Naive thymus-derived CD8-positive, alpha-beta T cell (primary cell): ENCODE measurements around the gene STRA8. TPM values are rescaled to one million over a fixed set of nuclear protein-coding genes. Genes with fewer than 3 reads are reported as not detected.
"Not testable (repeated sequence)": the region's sequence is repeated elsewhere in the genome, so short reads cannot be mapped to it uniquely, and the experiment has no call there.

Source experiments
- ATAC-seq, 2 donors: fragments of 150-1000 bp; cut with Tn5 transposase in 1 of 2; sonication (Bioruptor Pico), chemical (Tn5 transposase) in 1 of 2; 1 replicate in 1 of 2; 2 replicates in 1 of 2; pipeline ENCODE4 v1.10.0; 2021; ENCODE audit warnings: mild to moderate bottlenecking in 2 of 2, moderate library complexity in 2 of 2
- POLR2A ChIA-PET: fragments of 350-600 bp; sonication (Branson Sonifier 250); formaldehyde crosslinking; loops from one replicate; lab custom pipeline; 2021; ENCODE audit warnings: antibody characterized with exemption; lab: Charles Lee
- DNase-seq, 10 donors: peaks; one replicate each; pipeline versions ENCODE4 v3.0.0 to v3.0.0-alpha.2; 2020 to 2022
- H3K27ac Mint-ChIP-seq, 10 donors: one replicate each; pipeline ENCODE4 v1.8.0; 2020 to 2022; ENCODE audit warnings: mild to moderate bottlenecking in 10 of 10, mixed read lengths in 10 of 10, moderate library complexity in 4 of 10, inconsistent platforms in 1 of 10
- H3K27me3 Mint-ChIP-seq, 5 donors: one replicate each; pipeline ENCODE4 v1.8.0; 2021 to 2022; ENCODE audit warnings: mixed read lengths in 5 of 5
- H3K36me3 Mint-ChIP-seq, 3 donors: one replicate each; pipeline ENCODE4 v1.8.0; 2020 to 2022; ENCODE audit warnings: mixed read lengths in 3 of 3, mild to moderate bottlenecking in 2 of 3, inconsistent platforms in 1 of 3
- H3K4me1 Mint-ChIP-seq, 4 donors: one replicate each; pipeline ENCODE4 v1.8.0; 2021 to 2022; ENCODE audit warnings: mixed read lengths in 4 of 4
- H3K4me3 Mint-ChIP-seq, 10 donors: one replicate each; pipeline ENCODE4 v1.8.0; 2020 to 2022; ENCODE audit warnings: mild to moderate bottlenecking in 10 of 10, mixed read lengths in 10 of 10, moderate library complexity in 6 of 10, inconsistent platforms in 1 of 10
- H3K9me3 Mint-ChIP-seq, 9 donors: one replicate each; pipeline ENCODE4 v1.8.0; 2020 to 2022; ENCODE audit warnings: mixed read lengths in 9 of 9, mild to moderate bottlenecking in 3 of 9, inconsistent platforms in 1 of 9, moderate library complexity in 1 of 9
- polyA plus RNA-seq, 3 donors: library from polyadenylated mRNA; unstranded; fragments of 300-500 nt; fragmentation: Illumina TruSeq; gene quantifications; one replicate each; pipeline ENCODE4 v1.2.3, GENCODE V29; 2021
- total RNA-seq, 8 experiments: library from RNA in 2 of 8; stranded (reverse) in 2 of 8; gene quantifications; one replicate each; pipeline ENCODE4 v1.2.3 and lab custom pipeline; 2021 to 2026

The STRA8 gene
- total and polyA plus RNA-seq, 5 experiments from 2014 or later, result not detected

DNA sequence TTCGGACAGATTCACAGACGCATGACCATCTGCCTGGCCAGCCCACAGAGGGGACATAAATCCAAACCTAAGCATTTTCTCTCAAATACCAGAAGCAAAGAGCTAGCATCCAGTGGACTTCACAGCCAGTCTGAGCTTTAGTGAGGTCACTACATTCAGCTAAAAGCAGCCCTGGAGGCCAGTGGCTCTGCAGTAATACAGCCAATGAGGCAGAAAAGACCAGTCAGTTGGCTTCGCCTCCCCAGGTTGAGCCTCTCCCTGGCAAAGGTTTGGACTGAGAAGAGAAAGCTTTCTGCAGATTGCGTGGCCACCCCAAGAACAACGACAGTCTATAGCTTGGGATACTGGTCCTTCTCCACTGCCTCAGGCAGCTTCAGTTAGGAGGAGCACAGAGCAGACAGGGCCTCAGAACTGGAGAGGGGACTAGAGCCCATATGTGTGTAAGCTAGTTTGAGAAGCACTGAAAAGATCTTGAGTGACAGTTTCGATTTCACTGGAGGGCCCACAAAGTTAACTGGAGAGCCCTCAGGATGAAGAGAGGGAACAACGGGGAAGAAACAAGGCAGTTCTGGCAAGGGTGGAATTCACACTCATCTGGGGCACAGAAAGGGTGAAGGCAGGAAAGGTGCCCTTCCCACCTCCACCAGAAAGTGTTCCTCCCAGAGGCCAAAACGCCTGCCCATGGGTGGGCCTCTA is 26.1 kb upstream of the STRA8 start:
- H3K27me3 Mint-ChIP-seq, result no peaks in the 10 kb centered on the region
- no peaks in the 10 kb centered on the region for H3K9me3 Mint-ChIP-seq
- DNase-seq (no peak), ATAC-seq (no peak)
- peak overlapping the region in 3 of 10 donors; percentile 66 to 70 (median 69) for H3K27ac Mint-ChIP-seq
- POLR2A ChIA-PET, result interaction anchor here (1.4 kb wide), 1 partner anchor 37 kb away, joined by 7 read pairs; the partner anchor contains the start of gene CYREN
- H3K4me1 Mint-ChIP-seq, result peaks cover 26 to 71% (median 58%) of the 10 kb centered on the region in 4 donors
- H3K36me3 Mint-ChIP-seq, result peaks cover 5 to 44% (median 21%) of the 10 kb centered on the region in 3 donors
- peak overlapping the region in 4 of 10 donors; percentile 28 to 60 (median 40) for H3K4me3 Mint-ChIP-seq

DNA sequence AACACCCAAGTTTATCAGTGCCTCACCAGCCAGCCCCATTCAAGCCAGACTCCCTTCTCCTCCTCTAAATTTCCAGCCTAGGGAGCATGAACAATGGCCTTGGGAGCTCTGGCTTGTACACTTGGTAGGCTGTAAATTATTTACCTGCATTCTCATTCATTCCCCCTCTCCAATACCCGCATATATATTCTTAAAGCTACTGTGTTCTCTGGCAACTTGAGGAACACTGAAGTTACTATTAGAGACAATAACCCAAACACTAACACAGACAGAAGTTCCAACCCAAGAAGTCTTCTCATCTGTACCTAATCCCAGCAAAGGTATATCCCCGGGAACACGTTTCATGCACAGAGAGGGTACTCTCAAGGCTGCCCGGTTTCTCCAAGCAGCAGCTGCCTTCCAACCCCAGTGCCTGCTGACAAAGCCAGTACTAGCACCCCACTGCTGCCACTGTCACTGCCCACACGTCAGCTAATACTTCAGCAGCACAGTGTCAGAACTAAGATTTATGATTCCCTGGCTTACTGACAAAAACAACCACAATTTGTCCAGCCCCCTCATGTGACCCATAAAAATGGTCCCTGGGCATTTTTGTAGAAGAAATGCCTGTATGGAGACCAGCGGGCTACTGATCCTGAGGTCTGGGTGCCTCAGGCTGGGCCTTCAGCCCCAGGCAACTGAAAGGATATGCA is 25.4 kb upstream of the STRA8 start:
- no peak for DNase-seq
- H3K9me3 Mint-ChIP-seq, result no peaks in the 10 kb centered on the region
- peak overlapping the region in 9 of 10 donors; percentile 4 to 67 (median 29) for H3K4me3 Mint-ChIP-seq
- peaks cover 5 to 37% (median 16%) of the 10 kb centered on the region in 3 donors for H3K36me3 Mint-ChIP-seq
- no peaks in the 10 kb centered on the region for H3K27me3 Mint-ChIP-seq
- peaks cover 26 to 65% (median 54%) of the 10 kb centered on the region in 4 donors for H3K4me1 Mint-ChIP-seq
- H3K27ac Mint-ChIP-seq, result peak overlapping the region in 6 of 10 donors; percentile 6 to 72 (median 46)
- ATAC-seq, result no peak
- POLR2A ChIA-PET, result interaction anchor here (1.1 to 1.4 kb wide), 2 partner anchors 22 to 37 kb away, joined by 3 to 7 read pairs; partner anchors contain the start of gene CYREN

DNA sequence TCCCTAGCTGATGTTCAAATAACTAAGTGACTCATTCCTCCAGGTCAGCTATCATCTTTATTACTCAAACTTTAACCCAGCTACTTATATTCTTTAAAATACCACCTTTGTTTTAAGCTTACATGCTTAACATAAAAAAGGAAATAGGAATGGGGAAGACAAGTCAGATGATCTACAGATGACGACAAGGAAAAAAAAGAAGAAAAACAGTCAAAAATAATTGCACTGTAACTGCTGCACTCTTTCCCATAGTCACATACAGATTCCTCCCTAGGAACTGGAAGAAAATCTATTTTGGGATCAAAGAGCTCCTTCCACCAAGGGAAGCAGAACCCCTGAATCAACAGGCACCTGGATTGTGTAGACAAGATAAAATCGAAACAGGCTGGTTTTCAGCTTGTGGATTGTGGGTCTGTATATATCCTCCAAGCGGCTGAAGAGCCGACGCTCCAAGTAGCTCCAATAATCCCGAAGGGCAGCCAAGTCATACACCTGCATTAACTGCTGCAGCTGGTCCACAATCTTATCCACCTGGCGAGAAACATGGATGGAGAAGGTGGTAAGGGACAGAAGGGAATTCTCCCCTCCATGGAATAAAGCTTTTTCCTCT is 24.3 kb upstream of the STRA8 start:
- peak overlapping the region in 4 of 10 donors; percentile 8 to 74 (median 34) for H3K27ac Mint-ChIP-seq
- POLR2A ChIA-PET, result interaction anchor here (1.1 to 3.3 kb wide), 4 partner anchors 12 to 62 kb away, joined by 3 to 16 read pairs (median 4); partner anchors contain the start of genes CYREN and TMEM140
- ATAC-seq, result no peak
- H3K9me3 Mint-ChIP-seq, result no peaks in the 10 kb centered on the region
- H3K4me1 Mint-ChIP-seq, result peaks cover 21 to 55% (median 45%) of the 10 kb centered on the region in 4 donors
- no peaks in the 10 kb centered on the region for H3K27me3 Mint-ChIP-seq
- H3K36me3 Mint-ChIP-seq, result peaks cover 0 to 26% (median 10%) of the 10 kb centered on the region in 3 donors
- no peak for DNase-seq
- peak overlapping the region in 9 of 10 donors; percentile 8 to 98 (median 94) for H3K4me3 Mint-ChIP-seq

DNA sequence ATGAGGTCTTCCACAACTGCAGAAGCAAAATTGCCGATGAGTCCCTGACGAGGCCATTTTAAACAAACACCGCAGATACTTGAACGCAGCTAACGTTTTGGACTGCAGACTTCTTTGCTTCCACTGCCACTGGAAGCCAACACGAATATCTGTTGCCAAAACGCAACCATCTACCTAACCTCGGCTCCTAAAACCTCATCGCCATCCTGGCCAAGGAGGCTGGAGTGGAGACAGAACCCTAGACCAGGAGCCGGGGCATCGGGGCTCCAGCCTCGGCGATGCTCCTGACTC is 22.8 kb upstream of the STRA8 start:
- Mint-ChIP-seq H3K36me3 (peaks cover 0 to 14% (median 3%) of the 10 kb centered on the region in 3 donors), H3K4me3 (peak overlapping the region; percentile 92 to 99 (median 96)), H3K4me1 (peaks cover 17 to 49% (median 38%) of the 10 kb centered on the region in 4 donors), H3K9me3 (no peaks in the 10 kb centered on the region), H3K27me3 (no peaks in the 10 kb centered on the region), H3K27ac (peak overlapping the region; percentile 81 to 100 (median 98))
- ATAC-seq (peak; percentile 8 to 13), DNase-seq (no peak)
- POLR2A ChIA-PET, result interaction anchor here (1.1 to 3.3 kb wide), 9 partner anchors 17 to 564 kb away, joined by 3 to 16 read pairs (median 4); partner anchors contain the start of genes AGBL3, BPGM, CYREN and TMEM140

DNA sequence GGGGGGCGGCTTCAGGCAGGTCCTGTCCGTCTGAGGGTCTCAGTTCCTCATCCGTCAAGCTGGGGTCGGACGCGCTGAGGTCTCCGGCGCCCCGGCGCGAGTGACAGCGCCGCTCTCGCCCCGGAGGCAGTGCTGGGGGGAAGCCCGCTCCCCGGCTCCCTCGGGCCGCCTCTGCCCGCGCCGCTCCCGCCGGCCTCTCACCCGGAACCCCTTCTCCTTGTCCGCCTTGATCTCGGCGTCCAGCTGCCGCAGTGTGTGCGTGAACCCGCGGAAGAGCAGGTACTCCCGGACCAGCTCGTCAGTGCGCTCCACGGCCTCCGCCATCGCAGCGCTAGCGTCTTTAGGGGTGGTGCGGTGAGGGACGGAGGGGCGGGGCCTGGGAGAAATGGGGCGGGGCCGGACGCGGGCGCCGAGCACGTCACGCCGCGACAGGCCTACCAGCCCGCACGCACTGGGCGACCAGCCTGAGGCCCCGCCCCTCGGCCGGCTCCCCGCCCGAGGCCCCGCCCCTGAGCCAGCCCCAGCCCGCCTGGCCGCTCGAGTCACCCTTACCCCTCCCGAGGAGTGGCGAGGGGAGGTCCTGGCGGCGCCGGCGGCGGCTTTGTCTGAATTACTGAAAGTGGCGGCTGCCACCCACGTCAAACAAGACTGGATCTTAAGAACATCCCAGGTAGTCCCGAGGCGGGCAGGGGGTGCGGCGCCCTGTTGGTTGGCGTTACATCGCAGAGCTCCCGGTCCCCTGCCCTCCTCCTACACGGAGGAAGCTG is 22.3 kb upstream of the STRA8 start, which contains the start of gene WDR91:
WDR91 (minus strand) TSS at position 348 of the 767 bp plus-strand sequence; CDS start at position 324, 24 bp downstream.
- Mint-ChIP-seq H3K27ac (peak within 1 kb of the TSS; percentile 93 to 100 (median 98)), H3K36me3 (peaks cover 0 to 8% (median under 1%) of the 10 kb centered on the region in 3 donors), H3K4me1 (peaks cover 15 to 47% (median 38%) of the 10 kb centered on the region in 4 donors), H3K9me3 (no peaks in the 10 kb centered on the region), H3K27me3 (no peaks in the 10 kb centered on the region), H3K4me3 (peak within 1 kb of the TSS; percentile 92 to 99 (median 96))
- POLR2A ChIA-PET, result interaction anchor here (1.1 to 3.3 kb wide), 9 partner anchors 17 to 565 kb away, joined by 3 to 16 read pairs (median 4); partner anchors contain the start of genes AGBL3, BPGM, CYREN and TMEM140
- ATAC-seq (peak; percentile 87 to 92), DNase-seq (peak; percentile 85 to 100 (median 94))

DNA sequence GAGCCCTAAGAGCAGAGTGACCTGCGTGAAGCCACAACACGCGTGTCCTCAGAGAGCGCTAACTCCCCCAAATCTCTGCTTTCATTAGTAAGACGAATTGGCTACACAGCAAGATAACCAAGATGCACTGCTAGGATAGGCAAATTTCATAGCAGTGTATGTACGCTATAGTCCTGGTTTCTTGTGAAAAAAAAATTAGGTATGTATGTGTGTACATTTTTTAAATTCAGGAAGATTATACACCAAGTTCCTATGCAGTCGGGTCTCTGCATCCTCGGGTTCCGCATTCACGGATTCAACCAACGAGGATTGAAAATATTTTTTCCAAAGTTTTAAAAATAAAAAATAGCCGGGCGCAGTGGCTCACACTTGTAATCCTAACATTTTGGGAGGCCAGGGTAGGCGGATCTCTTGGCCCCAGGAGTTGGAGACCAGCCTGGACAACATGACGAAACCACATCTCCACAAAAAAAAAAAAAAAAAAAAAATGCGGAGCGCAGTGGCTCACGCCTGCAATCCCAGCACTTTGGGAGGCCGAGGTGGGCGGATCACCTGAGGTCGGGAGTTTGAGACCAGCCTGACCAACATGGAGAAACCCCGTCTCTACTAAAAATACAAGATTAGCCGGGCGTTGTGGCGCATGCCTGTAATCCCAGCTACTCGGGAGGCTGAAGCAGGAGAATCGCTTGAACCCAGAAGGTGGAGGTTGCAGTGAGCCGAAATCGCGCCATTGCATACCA is 21.5 kb upstream of the STRA8 start:
- POLR2A ChIA-PET, result interaction anchor here (0.7 to 3.3 kb wide), 7 partner anchors 18 to 577 kb away, joined by 3 to 16 read pairs (median 5); partner anchors contain the start of genes AGBL3, BPGM and TMEM140
- Mint-ChIP-seq H3K27ac (peak overlapping the region; percentile 84 to 99 (median 94)), H3K4me3 (peak overlapping the region; percentile 91 to 99 (median 96)), H3K4me1 (peaks cover 12 to 42% (median 35%) of the 10 kb centered on the region in 4 donors)
- not testable (repeated sequence) for DNase-seq, H3K27me3 Mint-ChIP-seq, H3K36me3 Mint-ChIP-seq, H3K9me3 Mint-ChIP-seq
- peak in 1 of 2 donors; percentile 20 for ATAC-seq

DNA sequence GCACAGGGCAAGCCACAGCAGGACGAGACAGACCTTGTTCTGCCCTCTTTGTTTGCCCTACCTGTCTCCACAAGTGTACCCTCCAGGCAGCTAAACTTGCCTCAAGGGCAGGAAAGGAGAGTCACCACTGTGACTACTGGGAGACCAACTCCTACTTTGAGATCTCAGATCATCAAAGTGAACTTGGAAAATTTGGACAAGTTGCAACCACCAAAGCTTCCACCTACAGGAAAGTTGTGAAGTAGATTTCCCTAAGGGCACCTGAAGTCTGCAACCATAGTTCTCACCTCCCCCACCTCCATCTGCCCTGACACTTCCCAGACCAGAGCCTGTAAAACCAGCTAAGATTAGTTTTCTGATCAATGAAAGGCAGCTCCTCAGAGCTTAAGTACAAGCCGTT is 19.8 kb upstream of the STRA8 start:
- peaks cover 0 to 10% (median 5%) of the 10 kb centered on the region in 5 donors for H3K27me3 Mint-ChIP-seq
- no peaks in the 10 kb centered on the region for H3K9me3 Mint-ChIP-seq
- ATAC-seq, result no peak
- no peak overlapping the region for H3K27ac Mint-ChIP-seq
- POLR2A ChIA-PET, result interaction anchor here (0.6 kb wide), 1 partner anchor 43 kb away, joined by 3 read pairs; no protein-coding TSS in a partner anchor
- peak overlapping the region in 1 of 10 donors; percentile 54 for H3K4me3 Mint-ChIP-seq
- H3K36me3 Mint-ChIP-seq, result no peaks in the 10 kb centered on the region
- peaks cover 2 to 25% (median 18%) of the 10 kb centered on the region in 4 donors for H3K4me1 Mint-ChIP-seq
- DNase-seq, result no peak

DNA sequence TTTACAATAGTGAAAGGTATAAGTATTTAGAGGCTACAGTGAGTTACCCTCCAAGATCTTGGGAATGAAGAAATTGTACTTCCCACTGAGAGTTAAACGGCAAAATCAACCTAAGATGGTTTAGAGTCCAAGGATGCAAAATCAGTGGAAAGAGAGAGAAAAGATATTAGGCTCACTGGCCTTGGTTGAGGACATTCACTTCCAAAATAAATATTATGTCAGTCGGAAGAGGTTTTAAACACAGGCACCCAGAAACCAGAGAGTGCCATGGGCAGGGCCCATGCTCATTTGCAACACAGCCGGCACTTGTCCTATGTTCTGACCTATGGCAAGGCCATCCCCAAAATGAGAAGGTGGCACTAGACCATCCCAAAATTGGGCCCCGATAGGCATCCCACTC is 18.5 kb upstream of the STRA8 start:
- Mint-ChIP-seq H3K9me3 (no peaks in the 10 kb centered on the region), H3K4me1 (peaks cover 2 to 11% (median 8%) of the 10 kb centered on the region in 4 donors), H3K36me3 (no peaks in the 10 kb centered on the region), H3K27ac (no peak overlapping the region), H3K27me3 (peaks cover 0 to 10% (median 5%) of the 10 kb centered on the region in 5 donors), H3K4me3 (no peak overlapping the region)
- DNase-seq, result no peak
- ATAC-seq, result no peak
- POLR2A ChIA-PET, result no interaction called here

DNA sequence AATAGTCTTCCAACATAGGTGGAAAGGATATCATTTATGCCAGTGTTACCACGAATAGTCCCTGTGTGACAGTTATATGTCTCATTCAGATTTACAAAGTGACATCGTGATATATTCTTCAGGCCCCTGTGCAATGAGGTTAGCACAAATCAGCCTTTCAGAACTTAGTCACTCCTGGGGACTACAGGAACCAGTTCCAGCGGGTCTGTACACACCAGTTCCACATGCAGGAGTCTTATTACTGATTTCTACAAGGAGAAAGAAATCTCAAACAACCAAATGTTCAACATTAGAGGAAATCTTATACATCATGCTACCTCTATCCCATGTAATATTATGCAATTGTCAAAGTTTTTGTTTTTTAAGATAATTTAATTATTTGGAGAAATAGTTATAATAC is 17.9 kb upstream of the STRA8 start:
- ATAC-seq (no peak), DNase-seq (no peak)
- Mint-ChIP-seq H3K36me3 (peaks cover 0 to 3% (median 0%) of the 10 kb centered on the region in 3 donors), H3K27me3 (peaks cover 0 to 10% (median 5%) of the 10 kb centered on the region in 5 donors), H3K4me1 (peaks cover under 1 to 6% (median 4%) of the 10 kb centered on the region in 4 donors), H3K27ac (no peak overlapping the region), H3K4me3 (no peak overlapping the region), H3K9me3 (no peaks in the 10 kb centered on the region)
- POLR2A ChIA-PET, result no interaction called here

DNA sequence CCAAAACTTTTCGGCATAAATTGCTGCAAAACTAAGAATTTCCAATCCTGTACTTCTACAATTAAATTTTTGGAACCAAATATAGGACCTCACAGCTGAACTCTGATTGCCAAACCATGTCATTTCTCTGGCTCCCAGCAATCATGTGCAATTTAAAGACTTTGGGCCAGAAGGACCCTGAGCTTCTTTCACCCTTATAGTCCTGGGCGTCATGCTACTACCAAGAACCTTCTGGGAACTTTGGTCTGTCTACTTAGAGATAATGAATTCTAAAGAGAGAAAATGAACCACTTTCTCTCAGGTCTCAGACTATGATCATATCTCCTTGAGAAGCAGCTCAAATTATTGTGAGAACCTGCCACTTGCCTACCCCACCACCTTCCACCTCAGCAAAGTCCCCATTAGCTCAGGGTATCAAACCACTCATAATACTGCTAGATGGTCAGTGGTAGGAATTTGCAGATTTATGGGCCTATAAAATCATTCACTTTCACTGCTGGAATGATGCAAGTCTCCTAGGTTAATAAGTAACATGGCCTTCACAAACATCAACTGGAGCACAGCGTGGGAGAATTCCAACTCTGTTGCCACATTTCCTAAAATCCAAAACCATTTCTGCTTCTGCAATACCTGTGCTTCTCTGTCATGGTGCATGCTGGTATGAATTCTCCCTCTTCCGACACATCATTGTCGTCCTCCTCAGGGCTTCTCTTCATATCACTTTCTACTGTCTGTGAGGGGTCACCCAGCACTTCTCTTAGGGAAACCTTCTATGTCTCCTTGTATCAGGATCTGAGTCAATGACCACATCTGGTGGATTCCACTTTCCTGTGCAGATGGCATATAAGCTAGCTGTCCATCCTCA is 15.8 kb upstream of the STRA8 start:
- no peak for DNase-seq
- Mint-ChIP-seq H3K4me1 (no peaks in the 10 kb centered on the region), H3K9me3 (peaks cover 0 to 12% (median 0%) of the 10 kb centered on the region in 9 donors), H3K4me3 (no peak overlapping the region), H3K27me3 (peaks cover 0 to 10% (median 5%) of the 10 kb centered on the region in 5 donors), H3K27ac (no peak overlapping the region), H3K36me3 (peaks cover 0 to 4% (median 0%) of the 10 kb centered on the region in 3 donors)
- POLR2A ChIA-PET, result no interaction called here
- no peak for ATAC-seq
